GM12878 (cell line): Measurements from ENCODE around the gene PRDX1. TPM values are rescaled to one million over a fixed set of nuclear protein-coding genes. Genes with fewer than 3 reads are reported as not detected.

ENCODE experiments used
- CTCF ChIP-seq, 3 experiments: IDR thresholded peaks in 2 of 3; conservative IDR thresholded peaks in 1 of 3; 2 replicates each; pipeline ENCODE4 v1.5.1; 2011; ENCODE audit warnings: low read depth in 3 of 3, low read length in 3 of 3, mild to moderate bottlenecking in 3 of 3, control low read depth in 2 of 3, moderate library complexity in 2 of 3, inconsistent platforms in 1 of 3, mixed read lengths in 1 of 3; ENCODE audit not compliant: control insufficient read depth in 2 of 3, insufficient read depth in 1 of 3; ENCODE audit errors: extremely low read depth in 1 of 3
- EGR1 ChIP-seq, 2 experiments: IDR thresholded peaks; 1 replicate in 1 of 2; 2 replicates in 1 of 2; pipeline ENCODE4 v1.6.1; 2011 to 2012; ENCODE audit warnings: low read depth in 2 of 2, low read length in 2 of 2, borderline replicate concordance in 1 of 2, mild to moderate bottlenecking in 1 of 2, moderate library complexity in 1 of 2
- FOXK2 ChIP-seq: fragments of 450-650 bp; IDR thresholded peaks from 2 replicates; pipeline ENCODE4 v1.6.1; 2017; ENCODE audit warnings: mild to moderate bottlenecking, moderate library complexity
- GABPA ChIP-seq: IDR thresholded peaks from 2 replicates; pipeline ENCODE4 v1.6.1; 2014; ENCODE audit warnings: antibody characterized with exemption, low read depth, mild to moderate bottlenecking, inconsistent platforms
- IKZF2 ChIP-seq, 2 experiments: fragments of 450-650 bp; IDR thresholded peaks; 2 replicates each; pipeline ENCODE4 v1.6.1; 2017; ENCODE audit warnings: mild to moderate bottlenecking in 2 of 2, moderate library complexity in 2 of 2
- JUND ChIP-seq: IDR thresholded peaks from 2 replicates; pipeline ENCODE4 v1.6.1; 2012; ENCODE audit warnings: low read depth, mild to moderate bottlenecking, low read length, improper control_type of control experiment, moderate library complexity
- MYB ChIP-seq: fragments of 150-350 bp; IDR thresholded peaks from 2 replicates; pipeline ENCODE4 v1.6.1; 2014; ENCODE audit warnings: mild to moderate bottlenecking, low read depth, low read length, borderline replicate concordance
- NBN ChIP-seq: fragments of 450-650 bp; IDR thresholded peaks from 2 replicates; pipeline ENCODE4 v1.6.1; 2016
- NFXL1 ChIP-seq: fragments of 450-650 bp; IDR thresholded peaks from 2 replicates; pipeline ENCODE4 v1.6.1; 2017; ENCODE audit warnings: antibody characterized with exemption, mild to moderate bottlenecking, borderline replicate concordance
- NKRF ChIP-seq: fragments of 450-650 bp; conservative IDR thresholded peaks from 2 replicates; pipeline ENCODE4 v1.6.1; 2017; ENCODE audit warnings: mild to moderate bottlenecking, moderate library complexity
- NRF1 ChIP-seq: conservative IDR thresholded peaks from 2 replicates; pipeline ENCODE4 v1.6.1; 2011; ENCODE audit warnings: mild to moderate bottlenecking, low read depth, low read length, improper control_type of control experiment
- PRDM15 ChIP-seq: fragments of 450-650 bp; formaldehyde crosslinking; IDR thresholded peaks from 2 replicates; pipeline ENCODE4 v1.4.0; 2020; ENCODE audit warnings: mild to moderate bottlenecking, moderate library complexity
- SKIL ChIP-seq: fragments of 450-650 bp; IDR thresholded peaks from 2 replicates; pipeline ENCODE4 v1.6.1; 2017; ENCODE audit warnings: mild to moderate bottlenecking, low read depth, inconsistent platforms; ENCODE audit not compliant: poor library complexity, severe bottlenecking
- SRF ChIP-seq, 2 experiments: IDR thresholded peaks; 2 replicates each; pipeline ENCODE4 v1.6.1; 2011; ENCODE audit warnings: low read depth in 2 of 2, low read length in 2 of 2, mild to moderate bottlenecking in 1 of 2, moderate library complexity in 1 of 2
- USF1 ChIP-seq: IDR thresholded peaks from 2 replicates; pipeline ENCODE4 v1.6.1; 2011; ENCODE audit warnings: borderline replicate concordance, low read depth, mild to moderate bottlenecking, moderate library complexity, mixed read lengths, low read length; ENCODE audit not compliant: insufficient read depth; ENCODE audit errors: extremely low read length
- polyA plus RNA-seq, 11 experiments: library from polyadenylated mRNA; depleted of rRNA in 4 of 11; unstranded in 6 of 11; stranded (reverse) in 5 of 11; fragments of >200 nt; fragmentation: Nextera tagmentation in 4 of 11; fragmentation: Illumina TruSeq in 1 of 11; extraction: Ambion mirVana in 4 of 11; extraction: Trizol in 1 of 11; gene quantifications; 1 replicate in 1 of 11; 2 replicates in 10 of 11; pipeline versions ENCODE4 v1.2.1 to v1.2.3, GENCODE V29; 2011 to 2016; ENCODE audit warnings: inconsistent platforms in 2 of 11, missing spikeins in 2 of 11, low read depth in 1 of 11
- total RNA-seq, 4 experiments: library from RNA; depleted of rRNA in 3 of 4; stranded (reverse); fragments of >200 nt in 3 of 4; fragmentation: Illumina TruSeq in 1 of 4; extraction: Trizol in 1 of 4; gene quantifications; 2 replicates each; pipeline versions ENCODE4 v1.2.1 to v1.2.3, GENCODE V29; 2013 to 2021

The PRDX1 gene
- total and polyA plus RNA-seq, 10 of the 15 experiments (the other 5 are each of a cell fraction or from before 2014, with no cell fraction given), result 659 to 1,775 (median 811) TPM

GRCh38 chr1:45543581-45544417 lies 22.1 kb upstream of the PRDX1 start (continued):
- TF ChIP-seq PRDM15 (CRISPR knock-in tag) (no peak), NBN (peak; percentile 72; the same call in 1 of the 2 replicates), NKRF (peak; percentile 54; the same call in 1 of the 2 replicates), USF1 (no peak), IKZF2 (IDR thresholded peaks at IDR 0.05) (peak; percentile 99), CTCF (IDR thresholded peaks at IDR 0.05 in 2 of 3, conservative IDR thresholded peaks at IDR 0.05 in 1 of 3; ENCODE audit: control insufficient read depth in 2 of 3, extremely low read depth in 1 of 3, insufficient read depth in 1 of 3, low read depth in 3 of 3, low read length in 3 of 3) (no peak), NRF1 (no peak), EGR1 (IDR thresholded peaks at IDR 0.05; ENCODE audit: borderline replicate concordance in 1 of 2, low read depth in 2 of 2, low read length in 2 of 2) (peak in 1 of 2 experiments; percentile 90; a peak in 2 of 3 replicates), NFXL1 (no peak), GABPA (no peak), MYB (peak; percentile 93), JUND (no peak), FOXK2 (no peak), SKIL (no peak), SRF (IDR thresholded peaks at IDR 0.05; ENCODE audit: low read depth in 2 of 2, low read length in 2 of 2) (no peak)
